Measurements from ENCODE around the gene PRMT1. TPM values are rescaled to one million over a fixed set of nuclear protein-coding genes. Genes with fewer than 3 reads are reported as not detected.

PRMT1 gene
- total and polyA plus RNA-seq, 9 of the 15 experiments (the other 6 are each of a cell fraction or from before 2014, with no cell fraction given), result 13.3 to 464 (median 326) TPM

DNA sequence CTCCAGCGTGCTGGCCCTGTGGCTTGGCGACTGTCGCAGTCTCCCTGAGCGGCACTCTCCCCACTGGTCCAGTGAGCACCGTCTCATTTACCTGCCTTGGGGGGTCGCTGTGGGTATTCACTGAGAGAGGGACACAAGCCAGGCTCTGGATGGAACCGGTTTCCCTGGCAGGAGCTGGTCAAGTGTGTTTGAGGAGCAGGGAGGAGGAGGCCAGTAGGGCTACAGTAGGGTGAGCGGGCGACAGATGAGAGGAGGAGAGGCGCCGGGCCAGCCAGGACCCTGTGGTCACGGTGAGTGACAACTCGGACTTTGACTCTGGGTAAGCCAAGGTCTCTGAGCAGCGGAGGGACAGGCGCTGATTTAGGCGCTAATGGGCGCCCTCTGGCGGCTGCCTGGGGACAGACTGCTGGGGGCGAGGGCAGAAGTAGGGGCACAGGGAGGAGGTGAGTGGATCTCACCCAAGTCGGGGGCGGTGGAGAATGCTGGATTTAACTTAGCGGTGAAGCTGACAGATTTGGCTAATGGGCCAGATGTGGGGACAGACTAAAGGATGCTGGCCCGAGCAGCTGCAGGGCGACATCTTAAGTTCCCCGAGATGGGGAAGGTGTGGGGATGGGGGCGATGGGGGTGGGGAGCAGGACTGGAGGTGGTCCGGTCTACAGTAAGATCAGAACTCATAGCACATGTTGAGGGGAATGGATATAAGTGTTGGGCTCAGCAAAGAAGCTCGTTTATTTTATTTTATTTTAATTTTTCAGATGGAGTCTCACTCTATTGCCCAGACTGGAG, 4.7 kb upstream of the PRMT1 start (continued):
- TF ChIP-seq, protein P1, sequence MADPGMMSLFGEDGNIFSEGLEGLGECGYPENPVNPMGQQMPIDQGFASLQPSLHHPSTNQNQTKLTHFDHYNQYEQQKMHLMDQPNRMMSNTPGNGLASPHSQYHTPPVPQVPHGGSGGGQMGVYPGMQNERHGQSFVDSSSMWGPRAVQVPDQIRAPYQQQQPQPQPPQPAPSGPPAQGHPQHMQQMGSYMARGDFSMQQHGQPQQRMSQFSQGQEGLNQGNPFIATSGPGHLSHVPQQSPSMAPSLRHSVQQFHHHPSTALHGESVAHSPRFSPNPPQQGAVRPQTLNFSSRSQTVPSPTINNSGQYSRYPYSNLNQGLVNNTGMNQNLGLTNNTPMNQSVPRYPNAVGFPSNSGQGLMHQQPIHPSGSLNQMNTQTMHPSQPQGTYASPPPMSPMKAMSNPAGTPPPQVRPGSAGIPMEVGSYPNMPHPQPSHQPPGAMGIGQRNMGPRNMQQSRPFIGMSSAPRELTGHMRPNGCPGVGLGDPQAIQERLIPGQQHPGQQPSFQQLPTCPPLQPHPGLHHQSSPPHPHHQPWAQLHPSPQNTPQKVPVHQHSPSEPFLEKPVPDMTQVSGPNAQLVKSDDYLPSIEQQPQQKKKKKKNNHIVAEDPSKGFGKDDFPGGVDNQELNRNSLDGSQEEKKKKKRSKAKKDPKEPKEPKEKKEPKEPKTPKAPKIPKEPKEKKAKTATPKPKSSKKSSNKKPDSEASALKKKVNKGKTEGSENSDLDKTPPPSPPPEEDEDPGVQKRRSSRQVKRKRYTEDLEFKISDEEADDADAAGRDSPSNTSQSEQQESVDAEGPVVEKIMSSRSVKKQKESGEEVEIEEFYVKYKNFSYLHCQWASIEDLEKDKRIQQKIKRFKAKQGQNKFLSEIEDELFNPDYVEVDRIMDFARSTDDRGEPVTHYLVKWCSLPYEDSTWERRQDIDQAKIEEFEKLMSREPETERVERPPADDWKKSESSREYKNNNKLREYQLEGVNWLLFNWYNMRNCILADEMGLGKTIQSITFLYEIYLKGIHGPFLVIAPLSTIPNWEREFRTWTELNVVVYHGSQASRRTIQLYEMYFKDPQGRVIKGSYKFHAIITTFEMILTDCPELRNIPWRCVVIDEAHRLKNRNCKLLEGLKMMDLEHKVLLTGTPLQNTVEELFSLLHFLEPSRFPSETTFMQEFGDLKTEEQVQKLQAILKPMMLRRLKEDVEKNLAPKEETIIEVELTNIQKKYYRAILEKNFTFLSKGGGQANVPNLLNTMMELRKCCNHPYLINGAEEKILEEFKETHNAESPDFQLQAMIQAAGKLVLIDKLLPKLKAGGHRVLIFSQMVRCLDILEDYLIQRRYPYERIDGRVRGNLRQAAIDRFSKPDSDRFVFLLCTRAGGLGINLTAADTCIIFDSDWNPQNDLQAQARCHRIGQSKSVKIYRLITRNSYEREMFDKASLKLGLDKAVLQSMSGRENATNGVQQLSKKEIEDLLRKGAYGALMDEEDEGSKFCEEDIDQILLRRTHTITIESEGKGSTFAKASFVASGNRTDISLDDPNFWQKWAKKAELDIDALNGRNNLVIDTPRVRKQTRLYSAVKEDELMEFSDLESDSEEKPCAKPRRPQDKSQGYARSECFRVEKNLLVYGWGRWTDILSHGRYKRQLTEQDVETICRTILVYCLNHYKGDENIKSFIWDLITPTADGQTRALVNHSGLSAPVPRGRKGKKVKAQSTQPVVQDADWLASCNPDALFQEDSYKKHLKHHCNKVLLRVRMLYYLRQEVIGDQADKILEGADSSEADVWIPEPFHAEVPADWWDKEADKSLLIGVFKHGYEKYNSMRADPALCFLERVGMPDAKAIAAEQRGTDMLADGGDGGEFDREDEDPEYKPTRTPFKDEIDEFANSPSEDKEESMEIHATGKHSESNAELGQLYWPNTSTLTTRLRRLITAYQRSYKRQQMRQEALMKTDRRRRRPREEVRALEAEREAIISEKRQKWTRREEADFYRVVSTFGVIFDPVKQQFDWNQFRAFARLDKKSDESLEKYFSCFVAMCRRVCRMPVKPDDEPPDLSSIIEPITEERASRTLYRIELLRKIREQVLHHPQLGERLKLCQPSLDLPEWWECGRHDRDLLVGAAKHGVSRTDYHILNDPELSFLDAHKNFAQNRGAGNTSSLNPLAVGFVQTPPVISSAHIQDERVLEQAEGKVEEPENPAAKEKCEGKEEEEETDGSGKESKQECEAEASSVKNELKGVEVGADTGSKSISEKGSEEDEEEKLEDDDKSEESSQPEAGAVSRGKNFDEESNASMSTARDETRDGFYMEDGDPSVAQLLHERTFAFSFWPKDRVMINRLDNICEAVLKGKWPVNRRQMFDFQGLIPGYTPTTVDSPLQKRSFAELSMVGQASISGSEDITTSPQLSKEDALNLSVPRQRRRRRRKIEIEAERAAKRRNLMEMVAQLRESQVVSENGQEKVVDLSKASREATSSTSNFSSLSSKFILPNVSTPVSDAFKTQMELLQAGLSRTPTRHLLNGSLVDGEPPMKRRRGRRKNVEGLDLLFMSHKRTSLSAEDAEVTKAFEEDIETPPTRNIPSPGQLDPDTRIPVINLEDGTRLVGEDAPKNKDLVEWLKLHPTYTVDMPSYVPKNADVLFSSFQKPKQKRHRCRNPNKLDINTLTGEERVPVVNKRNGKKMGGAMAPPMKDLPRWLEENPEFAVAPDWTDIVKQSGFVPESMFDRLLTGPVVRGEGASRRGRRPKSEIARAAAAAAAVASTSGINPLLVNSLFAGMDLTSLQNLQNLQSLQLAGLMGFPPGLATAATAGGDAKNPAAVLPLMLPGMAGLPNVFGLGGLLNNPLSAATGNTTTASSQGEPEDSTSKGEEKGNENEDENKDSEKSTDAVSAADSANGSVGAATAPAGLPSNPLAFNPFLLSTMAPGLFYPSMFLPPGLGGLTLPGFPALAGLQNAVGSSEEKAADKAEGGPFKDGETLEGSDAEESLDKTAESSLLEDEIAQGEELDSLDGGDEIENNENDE (IDR thresholded peaks at IDR 0.05; ENCODE audit: low read depth, low read length), result no peak
- no peak for TF ChIP-seq HNRNPUL1 (IDR thresholded peaks at IDR 0.05; ENCODE audit: low read length)
- no peak for TF ChIP-seq NCOR1 (IDR thresholded peaks at IDR 0.05)
- TF ChIP-seq, protein P2, sequence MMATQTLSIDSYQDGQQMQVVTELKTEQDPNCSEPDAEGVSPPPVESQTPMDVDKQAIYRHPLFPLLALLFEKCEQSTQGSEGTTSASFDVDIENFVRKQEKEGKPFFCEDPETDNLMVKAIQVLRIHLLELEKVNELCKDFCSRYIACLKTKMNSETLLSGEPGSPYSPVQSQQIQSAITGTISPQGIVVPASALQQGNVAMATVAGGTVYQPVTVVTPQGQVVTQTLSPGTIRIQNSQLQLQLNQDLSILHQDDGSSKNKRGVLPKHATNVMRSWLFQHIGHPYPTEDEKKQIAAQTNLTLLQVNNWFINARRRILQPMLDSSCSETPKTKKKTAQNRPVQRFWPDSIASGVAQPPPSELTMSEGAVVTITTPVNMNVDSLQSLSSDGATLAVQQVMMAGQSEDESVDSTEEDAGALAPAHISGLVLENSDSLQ (IDR thresholded peaks at IDR 0.05), result peak; percentile 96
- no peak for TF ChIP-seq KLF13 (tag; IDR thresholded peaks at IDR 0.05; ENCODE audit: borderline replicate concordance, low read depth)
- TF ChIP-seq, protein P3, sequence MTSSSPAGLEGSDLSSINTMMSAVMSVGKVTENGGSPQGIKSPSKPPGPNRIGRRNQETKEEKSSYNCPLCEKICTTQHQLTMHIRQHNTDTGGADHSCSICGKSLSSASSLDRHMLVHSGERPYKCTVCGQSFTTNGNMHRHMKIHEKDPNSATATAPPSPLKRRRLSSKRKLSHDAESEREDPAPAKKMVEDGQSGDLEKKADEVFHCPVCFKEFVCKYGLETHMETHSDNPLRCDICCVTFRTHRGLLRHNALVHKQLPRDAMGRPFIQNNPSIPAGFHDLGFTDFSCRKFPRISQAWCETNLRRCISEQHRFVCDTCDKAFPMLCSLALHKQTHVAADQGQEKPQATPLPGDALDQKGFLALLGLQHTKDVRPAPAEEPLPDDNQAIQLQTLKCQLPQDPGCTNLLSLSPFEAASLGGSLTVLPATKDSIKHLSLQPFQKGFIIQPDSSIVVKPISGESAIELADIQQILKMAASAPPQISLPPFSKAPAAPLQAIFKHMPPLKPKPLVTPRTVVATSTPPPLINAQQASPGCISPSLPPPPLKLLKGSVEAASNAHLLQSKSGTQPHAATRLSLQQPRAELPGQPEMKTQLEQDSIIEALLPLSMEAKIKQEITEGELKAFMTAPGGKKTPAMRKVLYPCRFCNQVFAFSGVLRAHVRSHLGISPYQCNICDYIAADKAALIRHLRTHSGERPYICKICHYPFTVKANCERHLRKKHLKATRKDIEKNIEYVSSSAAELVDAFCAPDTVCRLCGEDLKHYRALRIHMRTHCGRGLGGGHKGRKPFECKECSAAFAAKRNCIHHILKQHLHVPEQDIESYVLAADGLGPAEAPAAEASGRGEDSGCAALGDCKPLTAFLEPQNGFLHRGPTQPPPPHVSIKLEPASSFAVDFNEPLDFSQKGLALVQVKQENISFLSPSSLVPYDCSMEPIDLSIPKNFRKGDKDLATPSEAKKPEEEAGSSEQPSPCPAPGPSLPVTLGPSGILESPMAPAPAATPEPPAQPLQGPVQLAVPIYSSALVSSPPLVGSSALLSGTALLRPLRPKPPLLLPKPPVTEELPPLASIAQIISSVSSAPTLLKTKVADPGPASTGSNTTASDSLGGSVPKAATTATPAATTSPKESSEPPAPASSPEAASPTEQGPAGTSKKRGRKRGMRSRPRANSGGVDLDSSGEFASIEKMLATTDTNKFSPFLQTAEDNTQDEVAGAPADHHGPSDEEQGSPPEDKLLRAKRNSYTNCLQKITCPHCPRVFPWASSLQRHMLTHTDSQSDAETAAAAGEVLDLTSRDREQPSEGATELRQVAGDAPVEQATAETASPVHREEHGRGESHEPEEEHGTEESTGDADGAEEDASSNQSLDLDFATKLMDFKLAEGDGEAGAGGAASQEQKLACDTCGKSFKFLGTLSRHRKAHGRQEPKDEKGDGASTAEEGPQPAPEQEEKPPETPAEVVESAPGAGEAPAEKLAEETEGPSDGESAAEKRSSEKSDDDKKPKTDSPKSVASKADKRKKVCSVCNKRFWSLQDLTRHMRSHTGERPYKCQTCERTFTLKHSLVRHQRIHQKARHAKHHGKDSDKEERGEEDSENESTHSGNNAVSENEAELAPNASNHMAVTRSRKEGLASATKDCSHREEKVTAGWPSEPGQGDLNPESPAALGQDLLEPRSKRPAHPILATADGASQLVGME (CRISPR knock-in tag; IDR thresholded peaks at IDR 0.05), result no peak
- TF ChIP-seq ARNT (IDR thresholded peaks at IDR 0.05), result 0 out of 4 replicates have a peak, but pooled peaks of 1 of the 2 experiments have one; percentile 54
- no peak for TF ChIP-seq NR2C1 (IDR thresholded peaks at IDR 0.05)
- no peak for TF ChIP-seq NR2C1 (tag; IDR thresholded peaks at IDR 0.05)
